ENCODE measurements around the gene HAO2. TPM values are rescaled to one million over a fixed set of nuclear protein-coding genes. Genes with fewer than 3 reads are reported as not detected.
"Not testable (repeated sequence)": the region's sequence is repeated elsewhere in the genome, so short reads cannot be mapped to it uniquely, and the experiment has no call there.

Gene HAO2
- total RNA-seq, 1 experiment from 2014 or later: 0.13 TPM

DNA sequence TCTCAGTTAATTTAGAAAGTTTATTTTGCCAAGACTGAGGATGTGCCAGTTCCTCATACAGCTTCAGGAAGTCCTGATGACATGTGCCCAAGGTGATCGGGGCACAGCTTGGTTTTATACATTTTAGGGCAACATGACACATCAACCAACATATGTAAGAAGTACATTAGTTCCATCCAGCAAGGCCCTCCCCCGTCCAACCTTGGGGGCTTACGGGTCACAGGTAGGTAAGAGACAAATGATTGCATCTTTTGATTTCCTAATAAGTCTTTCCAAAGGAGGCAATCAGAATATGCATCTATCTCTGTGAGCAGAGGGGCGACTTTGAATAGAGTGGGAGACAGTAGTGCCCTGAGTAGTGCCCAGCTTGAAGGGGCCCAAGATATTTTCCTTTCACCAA is 19.6 kb upstream of the HAO2 start:
- Histone ChIP-seq H3K79me1 (ENCODE audit: insufficient read depth, low read depth, low read length, poor library complexity, severe bottlenecking) (no peaks in the 10 kb centered on the region), H3K79me2 (ENCODE audit: insufficient read depth, low read length) (no peaks in the 10 kb centered on the region), H4K8ac (replicated peaks; ENCODE audit: insufficient read length, low read depth, low read length) (no peak overlapping the region), H3K27ac (ENCODE audit: insufficient read length, low read depth, low read length) (no peak overlapping the region), H4K91ac (ENCODE audit: insufficient read length, low read depth, low read length) (no peak overlapping the region), H2BK20ac (ENCODE audit: low read depth, low read length, poor library complexity, severe bottlenecking) (no peak overlapping the region), H3K56ac (ENCODE audit: insufficient read length, low read depth, low read length) (no peak overlapping the region), H3K9ac (ENCODE audit: extremely low read depth, insufficient read length, low read length) (no peak overlapping the region), H3K14ac (ENCODE audit: insufficient read depth, low read length) (no peak overlapping the region), H3K4me2 (ENCODE audit: insufficient read depth, insufficient read length, low read length) (no peak overlapping the region), H2BK12ac (ENCODE audit: insufficient read length, low read depth, low read length) (no peak overlapping the region), H2BK15ac (ENCODE audit: low read depth, low read length) (no peak overlapping the region), H2AFZ (ENCODE audit: low read length) (no peak overlapping the region), H3K9me3 (ENCODE audit: control insufficient read depth, low read depth, low read length) (no peaks in the 10 kb centered on the region), H2BK120ac (ENCODE audit: low read depth, low read length, poor library complexity, severe bottlenecking) (no peak overlapping the region), H2BK5ac (ENCODE audit: insufficient read length, low read length) (no peak overlapping the region), H3K18ac (ENCODE audit: insufficient read length, low read depth, low read length) (no peak overlapping the region), H3K27me3 (ENCODE audit: insufficient read depth, low read length) (no peaks in the 10 kb centered on the region), H3T11ph (ENCODE audit: low read length) (no peak overlapping the region), H3K23me2 (ENCODE audit: insufficient read length, low read depth, low read length, poor library complexity, severe bottlenecking) (no peaks in the 10 kb centered on the region), H4K5ac (ENCODE audit: insufficient read length, low read depth, low read length) (no peak overlapping the region), H4K20me1 (ENCODE audit: control insufficient read depth, insufficient read depth, insufficient read length) (no peaks in the 10 kb centered on the region), H3K4ac (ENCODE audit: low read depth, low read length) (no peak overlapping the region), H3K23ac (ENCODE audit: insufficient read length, low read depth, low read length) (no peak overlapping the region), H2AK5ac (ENCODE audit: insufficient read length, low read length) (no peak overlapping the region), H3K4me1 (ENCODE audit: insufficient read depth, low read length) (no peaks in the 10 kb centered on the region)
- peaks cover 16 to 21% of the 10 kb centered on the region in 2 experiments for H3K9me3 Mint-ChIP-seq
- no peak overlapping the region for H3K27ac Mint-ChIP-seq
- no peak for TF ChIP-seq CTCF (conservative IDR thresholded peaks at IDR 0.05)
- H3K4me1 Mint-ChIP-seq: peaks cover 15 to 23% of the 10 kb centered on the region in 2 experiments
- no peaks in the 10 kb centered on the region for H3K27me3 Mint-ChIP-seq (ENCODE audit: low read depth)
- peaks cover 20 to 21% (median 20%) of the 10 kb centered on the region in 3 experiments for H3K36me3 Mint-ChIP-seq (ENCODE audit: insufficient read depth in 1 of 3, low read depth in 3 of 3)
- H3K4me3 Mint-ChIP-seq: no peak overlapping the region
- no peak for DNase-seq
- no CpG with 5 or more reads among the region's 4 CpGs for WGBS (ENCODE audit: extremely low coverage, insufficient read length, low lambda C conversion rate)

- H3K4me2 ChIP-seq (ENCODE audit: insufficient read depth, insufficient read length, low read length); H3K27ac Mint-ChIP-seq; H2BK5ac ChIP-seq (ENCODE audit: insufficient read length, low read length); H3K23ac ChIP-seq (ENCODE audit: insufficient read length, low read depth, low read length); H3K79me1 ChIP-seq (ENCODE audit: insufficient read depth, low read depth, low read length, poor library complexity, severe bottlenecking); H3K27me3 Mint-ChIP-seq (ENCODE audit: low read depth); H3T11ph ChIP-seq (ENCODE audit: low read length); H3K56ac ChIP-seq (ENCODE audit: insufficient read length, low read depth, low read length); H2AK5ac ChIP-seq (ENCODE audit: insufficient read length, low read length); H3K27ac ChIP-seq (ENCODE audit: insufficient read length, low read depth, low read length); H3K18ac ChIP-seq (ENCODE audit: insufficient read length, low read depth, low read length); H3K14ac ChIP-seq (ENCODE audit: insufficient read depth, low read length); DNase-seq; H3K23me2 ChIP-seq (ENCODE audit: insufficient read length, low read depth, low read length, poor library complexity, severe bottlenecking); H2BK15ac ChIP-seq (ENCODE audit: low read depth, low read length); H2BK12ac ChIP-seq (ENCODE audit: insufficient read length, low read depth, low read length); H4K8ac ChIP-seq (replicated peaks; ENCODE audit: insufficient read length, low read depth, low read length); H3K9me3 ChIP-seq (ENCODE audit: control insufficient read depth, low read depth, low read length); H3K27me3 ChIP-seq (ENCODE audit: insufficient read depth, low read length); H2BK20ac ChIP-seq (ENCODE audit: low read depth, low read length, poor library complexity, severe bottlenecking); H4K20me1 ChIP-seq (ENCODE audit: control insufficient read depth, insufficient read depth, insufficient read length); H4K91ac ChIP-seq (ENCODE audit: insufficient read length, low read depth, low read length); H4K5ac ChIP-seq (ENCODE audit: insufficient read length, low read depth, low read length); H3K4me3 Mint-ChIP-seq; H2AFZ ChIP-seq (ENCODE audit: low read length); H3K4me1 ChIP-seq (ENCODE audit: insufficient read depth, low read length); H3K79me2 ChIP-seq (ENCODE audit: insufficient read depth, low read length); H3K9ac ChIP-seq (ENCODE audit: extremely low read depth, insufficient read length, low read length); H2BK120ac ChIP-seq (ENCODE audit: low read depth, low read length, poor library complexity, severe bottlenecking); H3K4ac ChIP-seq (ENCODE audit: low read depth, low read length): not testable (repeated sequence)
- peaks cover 12 to 18% (median 16%) of the 10 kb centered on the region in 3 experiments for H3K36me3 Mint-ChIP-seq (ENCODE audit: insufficient read depth in 1 of 3, low read depth in 3 of 3)
- H3K4me1 Mint-ChIP-seq: peaks cover 15 to 30% of the 10 kb centered on the region in 2 experiments
- WGBS (ENCODE audit: extremely low coverage, insufficient read length, low lambda C conversion rate): no CpG with 5 or more reads among the region's 2 CpGs
- peaks cover 7 to 14% of the 10 kb centered on the region in 2 experiments; a peak in 4 of 5 replicates for H3K9me3 Mint-ChIP-seq
Observed at GRCh38 chr1:119350866-119351265, 17.7 kb upstream of the HAO2 start.
